B cell (primary cell): ENCODE data around the gene HSD11B1. TPM values are rescaled to one million over a fixed set of nuclear protein-coding genes. Genes with fewer than 3 reads are reported as not detected.

ENCODE experiments used
- ATAC-seq: fragments of 200-7000 bp; cut with Tn5 transposase; one replicate; pipeline ENCODE4 v1.10.0; 2021; ENCODE audit warnings: low read depth, mild to moderate bottlenecking, moderate number of reproducible peaks, moderate library complexity
- CTCF ChIA-PET: fragments of 350-600 bp; sonication (Branson Sonifier 250); formaldehyde crosslinking; loops from one replicate; lab custom pipeline; 2021; ENCODE audit warnings: antibody characterized with exemption, inconsistent platforms; lab: Charles Lee
- POLR2A ChIA-PET: fragments of 350-600 bp; sonication (Branson Sonifier 250); formaldehyde crosslinking; loops from one replicate; lab custom pipeline; 2021; ENCODE audit warnings: antibody characterized with exemption; lab: Charles Lee
- DNase-seq: peaks from one replicate; pipeline ENCODE4 v3.0.0; 2013
- H2AFZ ChIP-seq: 2 replicates; pipeline ENCODE4 v1.6.1; 2012; ENCODE audit warnings: mild to moderate bottlenecking, low read depth, low read length; ENCODE audit not compliant: insufficient read depth, poor library complexity, severe bottlenecking
- H3K27ac ChIP-seq, 2 donors: 1 replicate in 1 of 2; 2 replicates in 1 of 2; pipeline ENCODE4 v1.5.1; 2012 to 2013; ENCODE audit warnings: low read length in 2 of 2, mild to moderate bottlenecking in 2 of 2, moderate library complexity in 1 of 2
- H3K27me3 ChIP-seq, 4 experiments: fragments of 200-600 bp in 1 of 4; sonication (generic) in 1 of 4; replicated peaks in 1 of 4; 1 replicate in 2 of 4; 2 replicates in 2 of 4; pipeline versions ENCODE4 v1.6.1 to v1.7.0; 2013 to 2016; ENCODE audit warnings: low read length in 3 of 4, mild to moderate bottlenecking in 2 of 4, mixed read lengths in 1 of 4, moderate library complexity in 1 of 4; ENCODE audit not compliant: insufficient read depth in 4 of 4, control insufficient read depth in 3 of 4; ENCODE audit errors: control extremely low read depth in 1 of 4
- H3K36me3 ChIP-seq, 2 experiments: replicated peaks in 1 of 2; 1 replicate in 1 of 2; 2 replicates in 1 of 2; pipeline versions ENCODE4 v1.6.1 to v1.7.1; 2013; ENCODE audit warnings: low read length in 1 of 2; ENCODE audit not compliant: insufficient read depth in 2 of 2, control insufficient read depth in 1 of 2; ENCODE audit errors: control extremely low read depth in 1 of 2, extremely low read depth in 1 of 2
- H3K4me1 ChIP-seq, 2 donors: fragments of 200-600 bp in 1 of 2; sonication (generic) in 1 of 2; 1 replicate in 1 of 2; 2 replicates in 1 of 2; pipeline versions ENCODE4 v1.5.1 to v1.6.1; 2013 to 2017; ENCODE audit warnings: low read length in 2 of 2; ENCODE audit not compliant: control insufficient read depth in 2 of 2, insufficient read depth in 2 of 2
- H3K4me2 ChIP-seq: replicated peaks from 2 replicates; pipeline ENCODE3; 2012; ENCODE audit warnings: mild to moderate bottlenecking, low read depth, low read length; ENCODE audit not compliant: poor library complexity, severe bottlenecking
- H3K4me3 ChIP-seq, 5 experiments: fragments of 200-600 bp in 1 of 5; sonication (generic) in 1 of 5; 1 replicate in 3 of 5; 2 replicates in 2 of 5; pipeline versions ENCODE4 v1.5.1 to v1.7.0; 2011 to 2016; ENCODE audit warnings: low read length in 4 of 5, mild to moderate bottlenecking in 4 of 5, low read depth in 2 of 5, control low read depth in 1 of 5, moderate library complexity in 1 of 5; ENCODE audit not compliant: insufficient read depth in 1 of 5; ENCODE audit errors: control extremely low read depth in 1 of 5, extremely low read depth in 1 of 5
- H3K79me2 ChIP-seq: fragments of 200-600 bp; sonication (generic); one replicate; pipeline ENCODE4 v1.6.0; 2016; ENCODE audit warnings: low read length; ENCODE audit not compliant: control insufficient read depth, insufficient read depth
- H3K9ac ChIP-seq: fragments of 200-600 bp; sonication (generic); 2 replicates; pipeline ENCODE4 v1.6.1; 2017; ENCODE audit warnings: mild to moderate bottlenecking, low read length, moderate library complexity
- H3K9me3 ChIP-seq, 3 donors: one replicate each; pipeline versions ENCODE4 v1.6.1 to v1.7.1; 2013; ENCODE audit warnings: low read length in 2 of 3; ENCODE audit not compliant: control insufficient read depth in 2 of 3, insufficient read depth in 1 of 3; ENCODE audit errors: control extremely low read depth in 1 of 3
- H4K20me1 ChIP-seq: 2 replicates; pipeline ENCODE4 v1.6.0; 2012; ENCODE audit warnings: mild to moderate bottlenecking, low read length; ENCODE audit not compliant: insufficient read depth, control insufficient read depth, poor library complexity, severe bottlenecking
- H3K27ac Mint-ChIP-seq: one replicate; pipeline ENCODE4 v1.8.0; 2021; ENCODE audit warnings: mixed read lengths
- H3K27me3 Mint-ChIP-seq: one replicate; pipeline ENCODE4 v1.8.0; 2021; ENCODE audit warnings: mixed read lengths
- H3K4me1 Mint-ChIP-seq: one replicate; pipeline ENCODE4 v1.8.0; 2021; ENCODE audit warnings: mixed read lengths
- H3K4me3 Mint-ChIP-seq: one replicate; pipeline ENCODE4 v1.8.0; 2021; ENCODE audit warnings: mixed read lengths
- H3K9me3 Mint-ChIP-seq: one replicate; pipeline ENCODE4 v1.8.0; 2022; ENCODE audit warnings: mixed read lengths; ENCODE audit not compliant: insufficient read depth
- EZH2 ChIP-seq: IDR thresholded peaks from 2 replicates; pipeline ENCODE4 v1.6.1; 2012; ENCODE audit warnings: borderline replicate concordance, low read depth, mild to moderate bottlenecking, moderate library complexity, low read length; ENCODE audit not compliant: insufficient read depth, poor library complexity, severe bottlenecking
- WGBS: methylation state at CpG from one replicate; pipeline ENCODE4 v1.1.5; 2013; ENCODE audit warnings: missing lambda C conversion rate; ENCODE audit not compliant: insufficient coverage; 5-methylcytosine and 5-hydroxymethylcytosine counted together
- intact Hi-C: fragments of 100-400 bp; cut with micrococcal nuclease; formaldehyde crosslinking; loops from one replicate; pipeline ENCODE4 v1.10.0; 2022
- polyA plus RNA-seq: library from polyadenylated mRNA; depleted of rRNA; stranded (reverse); fragments of >200 nt; gene quantifications from 2 replicates; pipeline ENCODE4 v1.2.3, GENCODE V29; 2012
- total RNA-seq, 2 donors: library from RNA; stranded (reverse); fragments of 120-200 nt in 1 of 2; gene quantifications; 1 replicate in 1 of 2; 2 replicates in 1 of 2; pipeline versions ENCODE4 v1.2.3 to v1.2.4, GENCODE V29; 2013 to 2022
- TF ChIP-seq, protein P1 (sequence below): fragments of 200-600 bp; IDR thresholded peaks from one replicate; pipeline ENCODE4 v1.8.0; 2022; ENCODE audit warnings: antibody characterized with exemption, mild to moderate bottlenecking

The HSD11B1 gene
- total and polyA plus RNA-seq, 2 donors (not counting 1 experiment from before 2014, with no cell fraction given), result not detected

DNA sequence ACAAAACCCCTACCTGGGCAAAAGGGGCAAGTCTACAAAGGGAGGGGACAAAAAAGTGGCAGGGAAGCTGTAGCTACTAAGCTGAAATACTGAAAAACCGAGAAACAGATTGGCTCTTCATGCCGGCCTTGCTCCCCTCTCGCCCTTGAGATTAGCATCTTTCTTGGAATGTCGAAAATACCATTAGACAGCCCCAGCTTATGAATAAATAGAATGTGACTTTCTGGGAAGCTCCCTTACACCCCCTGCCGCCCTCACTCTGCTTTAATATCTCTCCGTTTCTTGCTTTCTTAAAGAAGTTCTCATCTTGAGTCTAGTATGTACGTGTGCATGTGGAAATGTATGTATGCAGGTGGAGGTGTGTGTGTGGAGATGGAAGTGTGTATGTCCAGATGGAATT lies 65.3 kb downstream of the HSD11B1 start:
- Histone ChIP-seq H3K36me3 (peaks cover 2 to 53% of the 10 kb centered on the region in 2 experiments), H3K27me3 (no peaks in the 10 kb centered on the region), H2AFZ (peak overlapping the region; percentile 44), H3K9ac (peak overlapping the region; percentile 77), H4K20me1 (peaks cover 19% of the 10 kb centered on the region), H3K4me2 (peak overlapping the region; percentile 71), H3K79me2 (peaks cover 67% of the 10 kb centered on the region), H3K9me3 (no peaks in the 10 kb centered on the region), H3K27ac (peak overlapping the region; percentile 50 to 87), H3K4me3 (peak overlapping the region; percentile 58 to 83 (median 68)), H3K4me1 (peaks cover 71 to 87% of the 10 kb centered on the region in 2 donors)
- H3K4me1 Mint-ChIP-seq, result peaks cover 28% of the 10 kb centered on the region
- H3K27me3 Mint-ChIP-seq, result no peaks in the 10 kb centered on the region
- no peak overlapping the region for H3K4me3 Mint-ChIP-seq
- ChIA-PET POLR2A (interaction anchor here (1.2 to 4.2 kb wide), 3 partner anchors 14 to 18 kb away, joined by 6 to 40 read pairs (median 9); partner anchors contain the start of genes C1orf74 and TRAF3IP3), CTCF (interaction anchor here (0.9 to 5.3 kb wide), 11 partner anchors 8 to 194 kb away, joined by 3 to 48 read pairs (median 5); partner anchors contain the start of genes C1orf74 and TRAF3IP3)
- no peak overlapping the region for H3K27ac Mint-ChIP-seq
- intact Hi-C loops, result loop anchor here (1.0 to 5.0 kb wide), 2 partner anchors 14 to 57 kb away; partner anchors contain the start of genes C1orf74 and UTP25
- H3K9me3 Mint-ChIP-seq, result no peaks in the 10 kb centered on the region
- ATAC-seq (no peak), DNase-seq (no peak)
- 33% methylated on average over 1 of the region's 7 CpGs for WGBS
- TF ChIP-seq, protein P1, sequence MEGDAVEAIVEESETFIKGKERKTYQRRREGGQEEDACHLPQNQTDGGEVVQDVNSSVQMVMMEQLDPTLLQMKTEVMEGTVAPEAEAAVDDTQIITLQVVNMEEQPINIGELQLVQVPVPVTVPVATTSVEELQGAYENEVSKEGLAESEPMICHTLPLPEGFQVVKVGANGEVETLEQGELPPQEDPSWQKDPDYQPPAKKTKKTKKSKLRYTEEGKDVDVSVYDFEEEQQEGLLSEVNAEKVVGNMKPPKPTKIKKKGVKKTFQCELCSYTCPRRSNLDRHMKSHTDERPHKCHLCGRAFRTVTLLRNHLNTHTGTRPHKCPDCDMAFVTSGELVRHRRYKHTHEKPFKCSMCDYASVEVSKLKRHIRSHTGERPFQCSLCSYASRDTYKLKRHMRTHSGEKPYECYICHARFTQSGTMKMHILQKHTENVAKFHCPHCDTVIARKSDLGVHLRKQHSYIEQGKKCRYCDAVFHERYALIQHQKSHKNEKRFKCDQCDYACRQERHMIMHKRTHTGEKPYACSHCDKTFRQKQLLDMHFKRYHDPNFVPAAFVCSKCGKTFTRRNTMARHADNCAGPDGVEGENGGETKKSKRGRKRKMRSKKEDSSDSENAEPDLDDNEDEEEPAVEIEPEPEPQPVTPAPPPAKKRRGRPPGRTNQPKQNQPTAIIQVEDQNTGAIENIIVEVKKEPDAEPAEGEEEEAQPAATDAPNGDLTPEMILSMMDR, result no peak
- TF ChIP-seq EZH2, result no peak

DNA sequence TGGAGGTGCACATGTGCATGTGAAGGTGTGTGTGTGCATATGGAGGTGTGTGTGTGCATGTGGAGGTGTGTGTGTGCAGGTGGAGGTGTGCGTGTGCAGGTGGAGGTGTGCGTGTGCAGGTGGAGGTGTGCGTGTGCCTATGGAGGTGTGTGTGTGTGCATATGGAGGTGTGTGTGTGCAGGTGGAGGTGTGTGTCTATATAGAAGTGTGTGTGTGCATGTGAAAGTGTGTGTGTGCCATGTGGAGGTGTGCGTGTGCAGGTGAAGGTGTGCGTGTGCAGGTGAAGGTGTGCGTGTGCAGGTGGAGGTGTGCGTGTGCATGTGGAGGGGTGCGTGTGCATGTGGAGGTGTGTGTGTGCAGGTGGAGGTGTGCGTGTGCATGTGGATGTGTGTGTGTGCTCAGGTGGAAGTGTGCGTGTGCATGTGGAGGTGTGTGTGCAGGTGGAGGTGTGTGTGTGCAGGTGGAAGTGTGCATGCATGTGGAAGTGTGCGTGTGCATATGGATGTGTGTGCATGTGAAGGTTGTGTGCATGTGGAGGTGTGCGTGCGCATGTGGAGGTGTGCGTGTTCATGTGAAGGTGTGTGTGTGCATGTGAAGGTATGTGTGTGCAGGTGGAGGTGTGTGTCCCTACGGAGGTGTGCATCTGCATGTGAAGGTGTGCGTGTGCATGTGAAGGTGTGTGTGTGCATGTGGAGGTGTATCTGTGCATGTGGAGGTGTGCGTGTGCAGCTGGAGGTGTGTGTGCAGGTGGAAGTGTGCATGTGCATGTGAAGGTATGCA lies 66.2 kb downstream of the HSD11B1 start:
- Histone ChIP-seq H3K36me3 (peaks cover 2 to 55% of the 10 kb centered on the region in 2 experiments), H3K27ac (no peak overlapping the region), H3K4me3 (peak overlapping the region in 4 of 5 experiments; percentile 58 to 79 (median 64)), H3K4me2 (peak overlapping the region; percentile 71), H3K9ac (peak overlapping the region; percentile 77), H3K27me3 (no peaks in the 10 kb centered on the region), H2AFZ (no peak overlapping the region), H3K4me1 (peaks cover 79 to 95% of the 10 kb centered on the region in 2 donors), H3K79me2 (peaks cover 66% of the 10 kb centered on the region), H3K9me3 (no peaks in the 10 kb centered on the region), H4K20me1 (peaks cover 24% of the 10 kb centered on the region)
- no peak overlapping the region for H3K4me3 Mint-ChIP-seq
- H3K27me3 Mint-ChIP-seq, result no peaks in the 10 kb centered on the region
- DNase-seq (no peak), ATAC-seq (no peak)
- TF ChIP-seq, protein P1, result no peak
- TF ChIP-seq EZH2, result no peak
- ChIA-PET CTCF (interaction anchor here (1.4 to 3.8 kb wide), 2 partner anchors 12 to 14 kb away, joined by 5 to 20 read pairs; partner anchors contain the start of gene C1orf74), POLR2A (no interaction called here)
- WGBS, result 96% methylated on average over 16 of the region's 17 CpGs
- no peaks in the 10 kb centered on the region for H3K9me3 Mint-ChIP-seq
- peaks cover 28% of the 10 kb centered on the region for H3K4me1 Mint-ChIP-seq
- H3K27ac Mint-ChIP-seq, result no peak overlapping the region
- intact Hi-C loops, result no loop called here
